Mammary epithelial cell (primary cell): Measurements from ENCODE around the gene MKI67.

ENCODE experiments used
- EZH2 ChIP-seq: IDR thresholded peaks from 2 replicates; pipeline ENCODE4 v1.6.1; 2012; ENCODE audit warnings: low read length, inconsistent platforms, borderline replicate concordance
- TF ChIP-seq, protein P1 (sequence below), 2 donors: IDR thresholded peaks in 1 of 2; conservative IDR thresholded peaks in 1 of 2; 2 replicates each; pipeline ENCODE4 v1.5.1; 2011 to 2012; ENCODE audit warnings: inconsistent platforms in 2 of 2, low read length in 2 of 2, mild to moderate bottlenecking in 2 of 2, control low read depth in 1 of 2, low read depth in 1 of 2; ENCODE audit not compliant: insufficient read depth in 1 of 2; ENCODE audit errors: extremely low read depth in 1 of 2

DNA sequence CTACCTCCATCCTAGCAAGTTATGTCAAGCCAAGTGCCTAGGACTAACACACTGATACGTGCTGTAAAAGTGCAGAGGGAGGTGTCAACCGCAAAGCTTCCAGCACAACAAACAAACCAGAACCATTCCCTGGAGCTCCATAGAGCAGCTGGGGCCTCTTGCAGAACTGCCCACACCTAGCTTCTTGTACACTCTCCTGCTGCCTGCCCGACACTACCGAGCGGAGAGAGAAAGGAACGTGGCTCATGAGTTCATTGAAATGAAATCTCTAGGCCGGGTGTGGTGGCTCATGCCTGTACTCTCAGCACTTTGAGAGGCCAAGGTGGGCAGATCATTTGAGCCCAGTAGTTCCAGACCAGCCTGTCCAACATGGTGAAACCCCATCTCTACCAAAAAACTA is 73.5 kb downstream of the MKI67 start:
- TF ChIP-seq, protein P1, sequence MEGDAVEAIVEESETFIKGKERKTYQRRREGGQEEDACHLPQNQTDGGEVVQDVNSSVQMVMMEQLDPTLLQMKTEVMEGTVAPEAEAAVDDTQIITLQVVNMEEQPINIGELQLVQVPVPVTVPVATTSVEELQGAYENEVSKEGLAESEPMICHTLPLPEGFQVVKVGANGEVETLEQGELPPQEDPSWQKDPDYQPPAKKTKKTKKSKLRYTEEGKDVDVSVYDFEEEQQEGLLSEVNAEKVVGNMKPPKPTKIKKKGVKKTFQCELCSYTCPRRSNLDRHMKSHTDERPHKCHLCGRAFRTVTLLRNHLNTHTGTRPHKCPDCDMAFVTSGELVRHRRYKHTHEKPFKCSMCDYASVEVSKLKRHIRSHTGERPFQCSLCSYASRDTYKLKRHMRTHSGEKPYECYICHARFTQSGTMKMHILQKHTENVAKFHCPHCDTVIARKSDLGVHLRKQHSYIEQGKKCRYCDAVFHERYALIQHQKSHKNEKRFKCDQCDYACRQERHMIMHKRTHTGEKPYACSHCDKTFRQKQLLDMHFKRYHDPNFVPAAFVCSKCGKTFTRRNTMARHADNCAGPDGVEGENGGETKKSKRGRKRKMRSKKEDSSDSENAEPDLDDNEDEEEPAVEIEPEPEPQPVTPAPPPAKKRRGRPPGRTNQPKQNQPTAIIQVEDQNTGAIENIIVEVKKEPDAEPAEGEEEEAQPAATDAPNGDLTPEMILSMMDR (conservative IDR thresholded peaks at IDR 0.05 in 1 of 2, IDR thresholded peaks at IDR 0.05 in 1 of 2; ENCODE audit: extremely low read depth in 1 of 2, insufficient read depth in 1 of 2, low read depth in 1 of 2, low read length in 2 of 2), result no peak
- no peak for TF ChIP-seq EZH2
